Right lobe of liver (tissue), 4 donors: Measurements from ENCODE around the gene TRIP10.

Source experiments
- POLR2A ChIP-seq: fragments of 450-650 bp; IDR thresholded peaks from one replicate; pipeline ENCODE4 v1.6.1; 2017; ENCODE audit warnings: antibody characterized with exemption, mild to moderate bottlenecking
- TF ChIP-seq, protein P1 (sequence below), 4 donors: fragments of 200-600 bp in 3 of 4; fragments of 450-650 bp in 1 of 4; IDR thresholded peaks; one replicate each; pipeline versions ENCODE4 v1.5.1 to v1.8.0; 2016 to 2022; ENCODE audit warnings: antibody characterized with exemption in 4 of 4, mild to moderate bottlenecking in 2 of 4
- donor health status: DM: no; HTN: no; CAD: no.
- donor health status: DM: no; HTN: no; CAD: no.
- donor health status: DM: no; HTN: yes; CAD: no.

DNA sequence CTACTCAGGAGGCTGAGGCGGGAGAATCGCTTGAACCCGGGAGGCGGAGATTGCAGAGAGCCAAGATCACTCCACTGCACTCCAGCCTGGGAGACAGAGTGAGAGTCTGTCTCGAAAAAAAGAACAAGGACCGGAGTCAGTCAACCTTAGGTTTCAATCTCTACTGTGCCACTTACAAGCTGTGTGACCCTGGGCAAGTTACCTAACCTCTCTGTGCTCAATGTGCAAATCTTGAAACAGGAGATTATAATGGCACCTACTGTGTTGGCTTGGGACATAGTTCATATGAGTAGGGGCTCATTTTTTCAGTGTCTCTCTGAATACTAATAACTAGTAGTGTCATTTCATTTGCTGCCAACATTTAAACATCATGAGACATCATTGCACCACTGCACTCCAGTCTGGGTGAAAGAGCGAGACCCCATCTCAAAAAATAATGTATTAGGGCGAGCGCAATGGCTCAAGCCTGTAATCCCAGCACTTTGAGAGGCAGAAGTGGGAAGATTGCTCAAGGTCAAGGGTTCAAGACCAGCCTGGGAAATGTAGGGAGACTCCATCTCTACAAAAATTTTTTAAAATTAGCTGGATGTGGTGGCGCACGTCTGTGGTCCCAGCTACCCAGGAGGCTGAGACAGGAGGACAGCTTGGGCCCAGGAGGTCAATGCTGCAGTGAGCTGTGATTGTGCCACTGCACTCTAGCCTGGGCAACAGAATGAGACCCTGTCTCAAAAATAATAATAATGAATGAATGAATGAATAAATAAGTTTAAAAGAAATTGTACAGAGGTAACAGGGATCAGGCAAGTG, 24.5 kb upstream of the TRIP10 start:
- TF ChIP-seq, protein P1, sequence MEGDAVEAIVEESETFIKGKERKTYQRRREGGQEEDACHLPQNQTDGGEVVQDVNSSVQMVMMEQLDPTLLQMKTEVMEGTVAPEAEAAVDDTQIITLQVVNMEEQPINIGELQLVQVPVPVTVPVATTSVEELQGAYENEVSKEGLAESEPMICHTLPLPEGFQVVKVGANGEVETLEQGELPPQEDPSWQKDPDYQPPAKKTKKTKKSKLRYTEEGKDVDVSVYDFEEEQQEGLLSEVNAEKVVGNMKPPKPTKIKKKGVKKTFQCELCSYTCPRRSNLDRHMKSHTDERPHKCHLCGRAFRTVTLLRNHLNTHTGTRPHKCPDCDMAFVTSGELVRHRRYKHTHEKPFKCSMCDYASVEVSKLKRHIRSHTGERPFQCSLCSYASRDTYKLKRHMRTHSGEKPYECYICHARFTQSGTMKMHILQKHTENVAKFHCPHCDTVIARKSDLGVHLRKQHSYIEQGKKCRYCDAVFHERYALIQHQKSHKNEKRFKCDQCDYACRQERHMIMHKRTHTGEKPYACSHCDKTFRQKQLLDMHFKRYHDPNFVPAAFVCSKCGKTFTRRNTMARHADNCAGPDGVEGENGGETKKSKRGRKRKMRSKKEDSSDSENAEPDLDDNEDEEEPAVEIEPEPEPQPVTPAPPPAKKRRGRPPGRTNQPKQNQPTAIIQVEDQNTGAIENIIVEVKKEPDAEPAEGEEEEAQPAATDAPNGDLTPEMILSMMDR (IDR thresholded peaks at IDR 0.05) = no peak
- TF ChIP-seq POLR2A = no peak
